Mesothelial cell of epicardium (in vitro differentiated cells): ENCODE data around the gene EIF3B. TPM values are rescaled to one million over a fixed set of nuclear protein-coding genes. Genes with fewer than 3 reads are reported as not detected.

Experiments used
- DNase-seq, 2 experiments: peaks; one replicate each; pipeline ENCODE4 v3.0.0; 2021; ENCODE audit warnings: low spot score in 2 of 2; ENCODE audit not compliant: unreplicated experiment in 2 of 2
- H3K27ac Mint-ChIP-seq: 2 replicates; pipeline ENCODE4 v1.8.0; 2021; ENCODE audit warnings: mixed read lengths
- H3K27me3 Mint-ChIP-seq: 2 replicates; pipeline ENCODE4 v1.8.0; 2021; ENCODE audit warnings: low read depth, mixed read lengths
- H3K36me3 Mint-ChIP-seq: 2 replicates; pipeline ENCODE4 v1.8.0; 2021; ENCODE audit warnings: mixed read lengths
- H3K4me1 Mint-ChIP-seq: 2 replicates; pipeline ENCODE4 v1.8.0; 2021; ENCODE audit warnings: mixed read lengths
- H3K4me3 Mint-ChIP-seq: 2 replicates; pipeline ENCODE4 v1.8.0; 2021; ENCODE audit warnings: mild to moderate bottlenecking, moderate library complexity, mixed read lengths
- H3K9me3 Mint-ChIP-seq: 2 replicates; pipeline ENCODE4 v1.8.0; 2021; ENCODE audit warnings: mixed read lengths
- CTCF ChIP-seq: fragments of 200-600 bp; sonication (generic); IDR thresholded peaks from one replicate; pipeline ENCODE4 v1.5.0; 2021; ENCODE audit warnings: antibody characterized with exemption; ENCODE audit not compliant: unreplicated experiment
- total RNA-seq: library from RNA; stranded (reverse); gene quantifications from 3 replicates; pipeline ENCODE4 v1.2.1, GENCODE V29; 2021

The EIF3B gene
- total RNA-seq, 1 donor from 2014 or later: 198 TPM

- DNase-seq: no peak
- Mint-ChIP-seq H3K27me3 (no peaks in the 10 kb centered on the region), H3K27ac (peak overlapping the region; percentile 10), H3K4me1 (peaks cover 35% of the 10 kb centered on the region), H3K4me3 (no peak overlapping the region), H3K9me3 (no peaks in the 10 kb centered on the region), H3K36me3 (peaks cover 13% of the 10 kb centered on the region)
- no peak for TF ChIP-seq CTCF
Observed at GRCh38 chr7:2357571-2357970, 2.9 kb downstream of the EIF3B start.

- no peak for DNase-seq
- no peaks in the 10 kb centered on the region for H3K27me3 Mint-ChIP-seq
- peak overlapping the region; percentile 37 for H3K27ac Mint-ChIP-seq
- peaks cover 32% of the 10 kb centered on the region for H3K4me1 Mint-ChIP-seq
- H3K36me3 Mint-ChIP-seq: peaks cover 24% of the 10 kb centered on the region
- no peaks in the 10 kb centered on the region for H3K9me3 Mint-ChIP-seq
- H3K4me3 Mint-ChIP-seq: no peak overlapping the region
- TF ChIP-seq CTCF: no peak
Observed at GRCh38 chr7:2358968-2359527, 4.4 kb downstream of the EIF3B start.

- peaks cover 32% of the 10 kb centered on the region for H3K4me1 Mint-ChIP-seq
- H3K36me3 Mint-ChIP-seq: peaks cover 30% of the 10 kb centered on the region
- H3K27ac Mint-ChIP-seq: peak overlapping the region; percentile 37
- no peaks in the 10 kb centered on the region for H3K27me3 Mint-ChIP-seq
- H3K4me3 Mint-ChIP-seq: no peak overlapping the region
- no peaks in the 10 kb centered on the region for H3K9me3 Mint-ChIP-seq
- no peak for TF ChIP-seq CTCF
- DNase-seq: no peak
Observed at GRCh38 chr7:2359610-2360009, 5.0 kb downstream of the EIF3B start.

- DNase-seq: no peak
- Mint-ChIP-seq H3K9me3 (no peaks in the 10 kb centered on the region), H3K36me3 (peaks cover 37% of the 10 kb centered on the region), H3K4me3 (no peak overlapping the region), H3K4me1 (peaks cover 29% of the 10 kb centered on the region), H3K27ac (peak overlapping the region; percentile 72), H3K27me3 (no peaks in the 10 kb centered on the region)
- no peak for TF ChIP-seq CTCF
Observed at GRCh38 chr7:2360796-2361195, 6.2 kb downstream of the EIF3B start.

- no peak overlapping the region for H3K4me3 Mint-ChIP-seq
- H3K27ac Mint-ChIP-seq: no peak overlapping the region
- no peaks in the 10 kb centered on the region for H3K27me3 Mint-ChIP-seq
- no peak for DNase-seq
- peaks cover 18% of the 10 kb centered on the region for H3K4me1 Mint-ChIP-seq
- no peak for TF ChIP-seq CTCF
- H3K36me3 Mint-ChIP-seq: peaks cover 43% of the 10 kb centered on the region
- H3K9me3 Mint-ChIP-seq: no peaks in the 10 kb centered on the region
Observed at GRCh38 chr7:2362385-2363088, 7.9 kb downstream of the EIF3B start.
